ENCODE measurements around the gene TPCN2.
"Not testable (repeated sequence)": the region's sequence is repeated elsewhere in the genome, so short reads cannot be mapped to it uniquely, and the experiment has no call there.

TPCN2 gene

DNA sequence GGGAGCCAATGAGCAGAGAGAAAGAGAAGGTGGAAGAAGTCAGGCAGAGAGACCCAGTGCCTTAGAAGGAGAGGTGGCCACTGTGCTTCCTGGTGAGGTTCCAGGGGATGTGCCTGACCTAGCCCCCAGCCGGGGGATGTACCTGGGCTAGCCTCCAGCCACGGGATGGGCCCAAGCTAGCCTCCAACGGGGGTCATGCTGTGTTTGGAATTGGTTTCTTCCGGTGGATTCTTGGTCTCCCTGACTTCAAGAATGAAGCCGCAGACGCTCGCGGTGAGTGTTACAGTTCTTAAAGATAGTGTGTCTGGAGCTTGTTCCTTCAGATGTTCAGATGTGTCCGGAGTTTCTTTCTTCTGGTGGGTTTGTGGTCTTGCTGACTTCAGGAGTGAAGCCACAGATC lies 100.1 kb downstream of the TPCN2 start:
- Histone ChIP-seq H3K4me1 (ENCODE audit: control insufficient read depth, insufficient read depth, low read length) (peaks cover 18% of the 10 kb centered on the region), H3K9ac (ENCODE audit: low read length) (no peak overlapping the region), H3K27me3 (ENCODE audit: control insufficient read depth, insufficient read depth, low read length) (no peaks in the 10 kb centered on the region), H3K4me3 (ENCODE audit: low read depth, low read length) (no peak overlapping the region), H3K9me3 (ENCODE audit: control insufficient read depth, insufficient read depth, low read depth, low read length) (peaks cover 35% of the 10 kb centered on the region), H3K27ac (ENCODE audit: low read depth, low read length) (no peak overlapping the region), H3K36me3 (ENCODE audit: control insufficient read depth, insufficient read depth, low read length) (no peaks in the 10 kb centered on the region)

DNA sequence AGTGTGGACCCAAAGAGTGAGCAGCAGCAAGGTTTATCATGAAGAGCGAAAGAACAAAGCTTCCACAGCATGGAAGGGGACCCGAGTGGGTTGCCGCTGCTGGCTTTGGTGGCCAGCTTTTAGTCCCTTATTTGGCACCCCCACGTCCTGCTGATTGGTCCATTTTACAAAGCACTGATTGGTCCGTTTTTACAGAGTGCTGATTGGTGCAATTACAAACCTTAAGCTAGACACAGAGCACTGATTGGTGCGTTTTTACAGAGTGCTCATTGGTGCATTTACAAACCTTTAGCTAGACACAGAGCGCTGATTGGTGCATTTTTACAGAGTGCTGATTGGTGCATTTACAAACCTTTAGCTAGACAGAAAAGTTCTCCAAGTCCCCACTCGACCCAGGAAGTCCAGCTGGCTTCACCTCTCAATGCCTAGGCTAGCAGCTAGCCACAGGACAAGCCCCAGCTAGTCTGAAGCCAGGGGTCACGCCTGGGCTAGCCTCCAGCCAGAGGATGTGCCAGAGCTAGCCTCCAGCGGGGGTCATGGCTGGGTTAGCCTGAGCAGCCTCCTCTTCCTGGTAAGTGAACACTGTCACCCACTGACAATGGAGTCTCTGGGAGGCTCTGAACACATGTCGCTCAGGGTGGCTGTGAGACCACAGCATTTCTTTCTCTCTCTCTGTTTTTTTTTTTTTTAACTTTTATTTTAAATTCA lies 100.8 kb downstream of the TPCN2 start:
- Histone ChIP-seq H3K4me1 (ENCODE audit: control insufficient read depth, insufficient read depth, low read length) (peaks cover 18% of the 10 kb centered on the region), H3K9me3 (ENCODE audit: control insufficient read depth, insufficient read depth, low read depth, low read length) (peaks cover 35% of the 10 kb centered on the region)
- not testable (repeated sequence) for H3K27me3 ChIP-seq (ENCODE audit: control insufficient read depth, insufficient read depth, low read length); H3K27ac ChIP-seq (ENCODE audit: low read depth, low read length); H3K9ac ChIP-seq (ENCODE audit: low read length); H3K36me3 ChIP-seq (ENCODE audit: control insufficient read depth, insufficient read depth, low read length); H3K4me3 ChIP-seq (ENCODE audit: low read depth, low read length)

DNA sequence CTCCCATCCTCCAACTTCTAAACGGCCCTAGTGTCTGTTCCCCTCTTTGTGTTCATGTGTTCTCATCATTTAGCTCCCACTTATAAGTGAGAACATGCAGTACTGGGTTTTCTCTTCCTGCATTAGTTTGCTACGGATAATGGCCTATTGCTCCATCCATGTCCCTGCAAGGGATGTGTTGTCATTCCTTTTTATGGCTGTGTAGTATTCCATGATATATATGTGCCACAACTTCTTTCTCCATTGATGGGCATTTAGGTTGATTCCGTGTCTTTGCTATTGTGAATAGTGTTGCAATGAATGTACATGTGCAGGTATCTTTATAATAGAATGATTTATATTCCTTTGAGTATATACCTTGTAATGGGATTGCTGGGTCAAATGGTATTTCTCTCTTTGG lies 101.4 kb downstream of the TPCN2 start:
- no peaks in the 10 kb centered on the region for H3K27me3 ChIP-seq (ENCODE audit: control insufficient read depth, insufficient read depth, low read length)
- peaks cover 18% of the 10 kb centered on the region for H3K4me1 ChIP-seq (ENCODE audit: control insufficient read depth, insufficient read depth, low read length)
- no peaks in the 10 kb centered on the region for H3K36me3 ChIP-seq (ENCODE audit: control insufficient read depth, insufficient read depth, low read length)
- no peak overlapping the region for H3K4me3 ChIP-seq (ENCODE audit: low read depth, low read length)
- H3K9ac ChIP-seq (ENCODE audit: low read length) = no peak overlapping the region
- H3K27ac ChIP-seq (ENCODE audit: low read depth, low read length) = no peak overlapping the region
- peaks cover 35% of the 10 kb centered on the region for H3K9me3 ChIP-seq (ENCODE audit: control insufficient read depth, insufficient read depth, low read depth, low read length)

DNA sequence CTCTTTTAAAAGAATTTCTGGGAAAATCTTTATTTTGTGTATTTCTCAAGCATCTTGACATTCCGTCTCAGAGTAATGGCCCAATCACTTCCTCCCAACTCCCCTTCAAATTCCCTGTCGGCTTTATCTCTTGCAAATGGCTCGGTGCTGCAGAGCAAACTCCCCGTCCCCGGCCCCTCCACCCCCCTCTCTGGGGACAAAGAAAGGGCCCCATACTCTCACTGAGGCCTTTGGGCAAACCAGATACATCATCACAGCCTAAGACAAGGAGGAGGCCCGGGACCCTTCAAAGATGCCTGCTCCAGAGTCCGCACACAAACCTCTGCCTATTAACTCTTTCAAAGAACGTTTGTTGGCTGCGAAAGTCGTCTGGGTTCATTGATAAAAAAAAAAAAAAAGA lies 103.1 kb downstream of the TPCN2 start:
- Histone ChIP-seq H3K4me1 (ENCODE audit: control insufficient read depth, insufficient read depth, low read length) (peaks cover 18% of the 10 kb centered on the region), H3K36me3 (ENCODE audit: control insufficient read depth, insufficient read depth, low read length) (no peaks in the 10 kb centered on the region), H3K27me3 (ENCODE audit: control insufficient read depth, insufficient read depth, low read length) (no peaks in the 10 kb centered on the region), H3K4me3 (ENCODE audit: low read depth, low read length) (no peak overlapping the region), H3K9ac (ENCODE audit: low read length) (no peak overlapping the region), H3K27ac (ENCODE audit: low read depth, low read length) (no peak overlapping the region), H3K9me3 (ENCODE audit: control insufficient read depth, insufficient read depth, low read depth, low read length) (peaks cover 25% of the 10 kb centered on the region)

DNA sequence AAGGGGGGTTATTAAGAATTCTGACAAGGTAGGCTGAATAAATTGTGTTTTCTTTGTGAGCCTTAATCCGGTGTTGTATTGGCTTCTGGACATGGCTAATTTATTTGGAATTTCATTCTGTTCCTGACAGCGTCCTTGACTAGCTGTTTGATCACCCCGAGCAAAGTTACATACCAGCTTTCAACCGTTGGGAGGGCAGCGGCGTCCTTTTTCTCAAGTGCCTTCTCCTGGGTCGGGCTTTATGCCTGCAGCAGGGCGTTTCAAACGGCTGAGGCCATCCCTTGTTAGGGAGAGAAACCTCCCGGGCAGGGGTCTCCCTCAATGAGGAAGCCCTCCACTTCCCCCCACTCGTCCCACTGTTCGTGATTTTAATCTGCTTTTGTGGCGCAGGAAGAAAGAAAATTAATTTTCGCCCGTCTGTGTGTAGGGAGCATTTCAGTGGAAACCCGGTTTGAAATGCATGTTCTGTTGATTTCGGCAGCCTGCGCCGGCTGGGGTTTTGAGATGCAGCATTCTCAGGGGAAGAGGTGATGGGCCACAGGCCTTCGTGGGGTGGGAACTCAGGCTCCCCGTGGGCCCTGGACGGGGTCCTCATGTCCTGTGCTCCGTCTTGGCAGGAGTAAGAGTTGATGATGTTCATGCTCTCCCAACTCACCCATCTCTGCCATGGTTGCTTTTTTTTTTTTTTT lies 104.1 kb downstream of the TPCN2 start:
- Histone ChIP-seq H3K27ac (ENCODE audit: low read depth, low read length) (no peak overlapping the region), H3K27me3 (ENCODE audit: control insufficient read depth, insufficient read depth, low read length) (no peaks in the 10 kb centered on the region), H3K9ac (ENCODE audit: low read length) (peak overlapping the region; percentile 13), H3K9me3 (ENCODE audit: control insufficient read depth, insufficient read depth, low read depth, low read length) (peaks cover 18% of the 10 kb centered on the region), H3K36me3 (ENCODE audit: control insufficient read depth, insufficient read depth, low read length) (no peaks in the 10 kb centered on the region), H3K4me3 (ENCODE audit: low read depth, low read length) (no peak overlapping the region), H3K4me1 (ENCODE audit: control insufficient read depth, insufficient read depth, low read length) (peaks cover 18% of the 10 kb centered on the region)

DNA sequence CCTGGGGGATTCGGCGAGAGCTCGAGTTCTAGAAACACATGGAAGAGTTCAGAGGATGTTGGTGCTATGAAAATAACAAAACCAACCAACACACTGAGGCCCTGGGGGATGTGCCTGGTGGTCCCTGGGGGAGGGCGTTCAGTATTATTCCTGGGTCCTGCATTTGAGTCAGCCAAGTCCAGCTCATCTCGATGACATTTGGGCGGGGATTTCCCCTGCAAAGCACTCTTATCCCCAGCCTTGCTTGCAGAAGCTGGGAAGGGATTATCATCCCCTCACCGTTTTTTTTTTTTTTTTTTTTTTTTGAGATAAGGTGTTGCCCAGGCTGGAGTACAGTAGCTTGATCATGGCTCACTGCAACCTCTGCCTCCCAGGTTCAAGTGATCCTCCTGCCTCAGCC lies 104.9 kb downstream of the TPCN2 start:
- no peak overlapping the region for H3K27ac ChIP-seq (ENCODE audit: low read depth, low read length)
- H3K4me1 ChIP-seq (ENCODE audit: control insufficient read depth, insufficient read depth, low read length) = peaks cover 18% of the 10 kb centered on the region
- H3K9me3 ChIP-seq (ENCODE audit: control insufficient read depth, insufficient read depth, low read depth, low read length) = peaks cover 12% of the 10 kb centered on the region

DNA sequence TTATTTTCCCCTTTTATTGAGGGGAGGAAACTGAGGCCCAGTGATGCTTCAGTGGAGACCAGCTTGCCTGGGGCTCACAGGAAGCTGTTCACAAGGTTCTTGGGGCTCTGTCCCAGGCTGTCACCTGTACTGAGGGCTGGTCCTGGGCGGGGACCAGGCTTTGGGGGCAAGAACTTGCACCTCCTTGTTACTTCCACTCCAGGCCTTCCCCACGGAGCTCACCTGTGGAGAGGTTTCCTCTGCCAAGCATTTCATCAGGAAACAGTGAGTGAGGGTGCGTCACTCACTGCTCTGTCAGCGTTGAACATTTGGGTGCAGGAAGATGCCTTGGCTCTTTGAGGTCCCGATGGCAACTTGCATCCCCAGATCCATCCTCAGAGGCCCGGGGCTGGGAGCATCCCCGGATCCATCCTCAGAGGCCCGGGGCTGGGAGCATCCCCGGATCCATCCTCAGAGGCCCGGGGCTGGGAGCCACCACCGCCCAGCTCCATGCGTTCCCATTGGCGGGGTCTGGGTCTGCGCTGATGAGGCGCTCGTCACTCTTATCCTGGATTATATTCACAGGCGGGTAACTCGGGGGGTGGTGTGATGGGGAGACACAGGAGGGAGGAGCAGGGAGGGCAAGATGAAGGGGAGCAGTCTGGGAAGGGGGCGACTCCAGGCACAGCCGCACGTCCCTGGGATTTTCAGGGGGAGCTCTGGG lies 105.6 kb downstream of the TPCN2 start:
- peaks cover 18% of the 10 kb centered on the region for H3K4me1 ChIP-seq (ENCODE audit: control insufficient read depth, insufficient read depth, low read length)
- H3K27ac ChIP-seq (ENCODE audit: low read depth, low read length) = no peak overlapping the region
- H3K36me3 ChIP-seq (ENCODE audit: control insufficient read depth, insufficient read depth, low read length) = no peaks in the 10 kb centered on the region
- H3K9me3 ChIP-seq (ENCODE audit: control insufficient read depth, insufficient read depth, low read depth, low read length) = peaks cover 8% of the 10 kb centered on the region
- no peaks in the 10 kb centered on the region for H3K27me3 ChIP-seq (ENCODE audit: control insufficient read depth, insufficient read depth, low read length)
- no peak overlapping the region for H3K4me3 ChIP-seq (ENCODE audit: low read depth, low read length)
- no peak overlapping the region for H3K9ac ChIP-seq (ENCODE audit: low read length)

More for the DNA sequence above, 104.9 kb downstream of the TPCN2 start:
- H3K4me3 ChIP-seq (ENCODE audit: low read depth, low read length) = no peak overlapping the region
- H3K36me3 ChIP-seq (ENCODE audit: control insufficient read depth, insufficient read depth, low read length) = no peaks in the 10 kb centered on the region
- no peaks in the 10 kb centered on the region for H3K27me3 ChIP-seq (ENCODE audit: control insufficient read depth, insufficient read depth, low read length)
- H3K9ac ChIP-seq (ENCODE audit: low read length) = no peak overlapping the region

DNA sequence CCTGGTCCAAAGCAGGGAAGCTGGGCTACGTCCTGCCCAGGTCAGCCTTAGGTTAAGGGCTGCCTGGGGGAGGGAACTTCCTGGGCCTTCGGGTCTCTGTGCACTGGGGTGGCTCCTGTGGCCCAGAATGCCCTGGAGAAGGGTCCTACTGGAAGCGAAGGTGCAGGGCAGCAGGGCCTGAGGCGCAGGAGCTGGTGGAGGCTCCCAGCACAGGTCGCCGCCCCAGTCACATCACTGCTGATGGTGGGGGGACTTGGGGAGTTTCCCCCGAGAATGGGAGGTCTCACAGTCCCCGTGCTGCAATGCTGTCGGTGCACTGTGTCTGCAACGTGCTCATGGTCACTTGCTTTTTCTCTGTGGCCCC lies 106.2 kb downstream of the TPCN2 start:
- Histone ChIP-seq H3K9me3 (ENCODE audit: control insufficient read depth, insufficient read depth, low read depth, low read length) (peaks cover 5% of the 10 kb centered on the region; the same call in 1 of the 2 replicates), H3K27ac (ENCODE audit: low read depth, low read length) (no peak overlapping the region), H3K9ac (ENCODE audit: low read length) (no peak overlapping the region), H3K27me3 (ENCODE audit: control insufficient read depth, insufficient read depth, low read length) (no peaks in the 10 kb centered on the region), H3K36me3 (ENCODE audit: control insufficient read depth, insufficient read depth, low read length) (no peaks in the 10 kb centered on the region), H3K4me3 (ENCODE audit: low read depth, low read length) (no peak overlapping the region), H3K4me1 (ENCODE audit: control insufficient read depth, insufficient read depth, low read length) (peaks cover 18% of the 10 kb centered on the region)

DNA sequence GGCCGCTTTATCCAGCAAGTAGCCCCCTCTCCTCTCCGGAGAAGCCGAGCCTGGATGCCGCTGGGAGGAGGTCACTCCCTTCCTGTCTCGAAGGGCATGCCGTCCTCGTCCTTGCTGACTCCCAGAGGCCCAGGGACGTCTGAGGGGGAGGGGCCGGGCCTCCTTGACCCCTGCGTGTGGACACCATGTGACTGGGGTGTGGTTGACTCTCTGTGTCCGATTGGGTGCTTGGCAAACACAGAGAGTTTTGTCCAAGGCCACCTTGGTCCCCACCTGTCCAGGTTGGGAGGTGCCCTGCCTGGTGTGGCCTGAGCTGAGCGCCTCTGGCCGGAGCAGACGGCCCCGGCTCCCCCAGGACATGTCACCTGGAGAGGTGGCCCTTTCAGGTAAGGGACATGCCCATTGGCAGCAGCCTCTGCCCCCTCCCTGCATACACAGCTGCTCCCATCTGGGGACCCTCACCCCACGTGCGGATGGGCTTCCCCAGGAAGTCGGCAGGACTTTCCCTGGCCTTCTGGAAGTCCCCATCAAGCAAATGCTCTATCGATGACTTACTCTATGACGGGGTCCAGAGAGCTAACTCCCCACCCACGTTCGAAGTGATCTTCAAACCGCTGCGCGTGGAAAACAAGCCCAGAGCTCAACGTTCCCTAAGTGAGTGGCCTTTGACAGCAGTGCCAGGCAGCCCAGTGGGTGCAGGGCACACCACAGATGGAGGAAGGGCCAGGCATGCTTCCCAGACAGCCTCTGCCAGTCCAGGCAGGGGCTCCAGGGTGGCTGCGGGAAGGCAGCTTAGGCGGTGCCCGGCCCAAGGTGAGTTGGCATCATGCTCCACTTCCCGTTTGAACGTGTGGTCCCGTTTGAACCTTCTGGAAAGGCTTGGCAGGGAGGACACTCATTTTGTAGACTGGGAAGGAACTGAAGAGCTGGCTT lies 106.8 kb downstream of the TPCN2 start, which contains the start of gene SMIM38:
TSS of gene SMIM38 (plus strand) at position 634 of the 933 bp plus-strand sequence. CDS start 1,912 bp downstream, outside the sequence.
- Histone ChIP-seq H3K4me3 (ENCODE audit: low read depth, low read length) (no peak within 1 kb of the TSS), H3K27me3 (ENCODE audit: control insufficient read depth, insufficient read depth, low read length) (no peaks in the 10 kb centered on the region), H3K4me1 (ENCODE audit: control insufficient read depth, insufficient read depth, low read length) (peaks cover 18% of the 10 kb centered on the region), H3K27ac (ENCODE audit: low read depth, low read length) (no peak within 1 kb of the TSS), H3K9ac (ENCODE audit: low read length) (no peak within 1 kb of the TSS), H3K36me3 (ENCODE audit: control insufficient read depth, insufficient read depth, low read length) (no peaks in the 10 kb centered on the region), H3K9me3 (ENCODE audit: control insufficient read depth, insufficient read depth, low read depth, low read length) (no peaks in the 10 kb centered on the region)

DNA sequence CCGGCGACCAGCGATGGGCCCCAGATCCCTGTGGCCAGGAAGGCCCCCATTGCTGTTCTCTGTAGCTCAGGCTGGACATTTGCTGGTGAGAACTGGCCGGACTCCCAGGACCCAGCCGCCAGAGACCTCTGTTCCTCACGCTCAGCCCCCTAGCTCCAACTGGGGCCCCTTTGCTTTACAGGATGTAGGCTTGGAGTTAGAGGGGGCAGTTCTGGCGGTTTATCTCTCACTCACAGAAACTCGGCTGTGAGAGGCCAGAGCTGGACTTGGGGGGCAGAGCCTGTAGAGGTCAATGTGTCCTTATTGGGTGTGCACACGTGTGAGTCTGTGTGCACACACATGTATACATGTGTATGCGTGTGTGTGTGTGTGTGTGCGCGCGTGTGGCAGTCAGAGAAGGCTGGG lies 107.5 kb downstream of the TPCN2 start:
- Histone ChIP-seq H3K36me3 (ENCODE audit: control insufficient read depth, insufficient read depth, low read length) (no peaks in the 10 kb centered on the region), H3K27ac (ENCODE audit: low read depth, low read length) (no peak overlapping the region), H3K4me1 (ENCODE audit: control insufficient read depth, insufficient read depth, low read length) (peaks cover 18% of the 10 kb centered on the region), H3K4me3 (ENCODE audit: low read depth, low read length) (no peak overlapping the region), H3K27me3 (ENCODE audit: control insufficient read depth, insufficient read depth, low read length) (no peaks in the 10 kb centered on the region), H3K9me3 (ENCODE audit: control insufficient read depth, insufficient read depth, low read depth, low read length) (no peaks in the 10 kb centered on the region), H3K9ac (ENCODE audit: low read length) (no peak overlapping the region)
